GM06990 (cell line): ENCODE data around the gene LOXHD1.

Experiments
- DNase-seq: peaks from one replicate; pipeline ENCODE4 v3.0.0-alpha.2; 2011; ENCODE audit not compliant: insufficient read length; ENCODE audit errors: extremely low read depth
- H3K27me3 ChIP-seq: replicated peaks from 2 replicates; pipeline ENCODE4 v1.6.0; 2011; ENCODE audit warnings: low read length; ENCODE audit not compliant: control insufficient read depth, insufficient read depth
- H3K36me3 ChIP-seq: 2 replicates; pipeline ENCODE4 v1.5.1; 2011; ENCODE audit warnings: low read length; ENCODE audit not compliant: control insufficient read depth, insufficient read depth
- H3K4me3 ChIP-seq: replicated peaks from 2 replicates; pipeline ENCODE4 v1.5.1; 2011; ENCODE audit warnings: low read depth, mild to moderate bottlenecking, control low read depth, low read length
- TF ChIP-seq, protein P1 (sequence below): IDR thresholded peaks from 2 replicates; pipeline ENCODE4 v1.5.1; 2011; ENCODE audit warnings: low read length, control low read depth, mild to moderate bottlenecking, inconsistent platforms; ENCODE audit not compliant: insufficient read depth, poor library complexity, severe bottlenecking

The LOXHD1 gene

DNA sequence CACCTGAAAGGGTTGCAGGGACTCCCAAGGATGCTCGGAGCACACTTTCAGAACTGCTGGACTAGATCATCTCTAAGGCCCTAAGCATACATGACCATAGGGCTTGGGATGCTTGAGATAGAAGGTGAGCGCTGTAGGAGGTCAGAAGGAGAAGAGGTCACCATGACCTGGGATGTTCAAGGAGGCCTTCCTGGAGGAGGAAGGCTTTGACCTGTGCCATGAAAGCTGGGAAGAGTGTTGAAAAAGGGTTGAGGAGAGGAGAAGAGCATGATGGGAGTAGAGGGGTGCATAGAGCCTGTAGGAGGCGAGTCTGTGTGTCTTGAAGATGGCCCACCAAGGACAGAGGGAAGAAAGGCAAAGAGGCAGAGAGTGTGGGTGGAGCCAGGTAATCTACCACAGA lies 222.4 kb downstream of the LOXHD1 start:
- no peak for DNase-seq
- Histone ChIP-seq H3K36me3 (no peaks in the 10 kb centered on the region), H3K4me3 (no peak overlapping the region), H3K27me3 (peaks cover 3% of the 10 kb centered on the region)
- TF ChIP-seq, protein P1, sequence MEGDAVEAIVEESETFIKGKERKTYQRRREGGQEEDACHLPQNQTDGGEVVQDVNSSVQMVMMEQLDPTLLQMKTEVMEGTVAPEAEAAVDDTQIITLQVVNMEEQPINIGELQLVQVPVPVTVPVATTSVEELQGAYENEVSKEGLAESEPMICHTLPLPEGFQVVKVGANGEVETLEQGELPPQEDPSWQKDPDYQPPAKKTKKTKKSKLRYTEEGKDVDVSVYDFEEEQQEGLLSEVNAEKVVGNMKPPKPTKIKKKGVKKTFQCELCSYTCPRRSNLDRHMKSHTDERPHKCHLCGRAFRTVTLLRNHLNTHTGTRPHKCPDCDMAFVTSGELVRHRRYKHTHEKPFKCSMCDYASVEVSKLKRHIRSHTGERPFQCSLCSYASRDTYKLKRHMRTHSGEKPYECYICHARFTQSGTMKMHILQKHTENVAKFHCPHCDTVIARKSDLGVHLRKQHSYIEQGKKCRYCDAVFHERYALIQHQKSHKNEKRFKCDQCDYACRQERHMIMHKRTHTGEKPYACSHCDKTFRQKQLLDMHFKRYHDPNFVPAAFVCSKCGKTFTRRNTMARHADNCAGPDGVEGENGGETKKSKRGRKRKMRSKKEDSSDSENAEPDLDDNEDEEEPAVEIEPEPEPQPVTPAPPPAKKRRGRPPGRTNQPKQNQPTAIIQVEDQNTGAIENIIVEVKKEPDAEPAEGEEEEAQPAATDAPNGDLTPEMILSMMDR: no peak

DNA sequence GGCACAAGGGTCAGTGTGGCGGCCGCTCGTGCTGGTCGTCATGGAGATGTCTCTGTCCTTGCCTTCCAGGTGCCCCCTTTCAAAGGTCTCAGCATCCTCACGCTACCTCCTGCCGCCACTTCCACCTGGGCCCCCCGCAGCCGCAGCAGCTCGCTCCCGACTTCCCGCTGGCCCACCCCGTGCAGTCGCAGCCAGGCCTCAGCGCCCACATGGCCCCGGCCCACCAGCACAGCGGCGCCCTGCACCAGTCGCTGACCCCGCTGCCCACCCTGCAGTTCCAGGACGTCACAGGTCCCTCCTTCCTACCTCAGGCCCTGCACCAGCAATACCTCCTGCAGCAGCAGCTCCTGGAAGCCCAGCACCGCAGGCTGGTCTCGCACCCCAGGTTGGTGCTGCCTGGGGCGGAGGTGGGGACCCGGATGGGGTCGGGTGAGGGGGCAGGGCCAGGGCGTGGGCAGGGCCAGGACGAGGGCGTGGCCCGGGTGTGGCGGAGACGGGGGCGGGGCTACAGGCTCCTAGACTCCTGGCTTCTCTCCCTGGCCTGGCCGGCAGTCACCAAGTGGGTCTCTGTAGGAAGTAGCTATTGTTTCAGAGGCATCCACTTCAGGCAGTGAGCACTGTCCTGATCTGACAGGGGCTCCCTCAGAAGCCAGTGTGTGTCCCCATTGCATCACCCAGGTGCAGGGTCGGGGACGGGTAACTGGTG lies 223.7 kb downstream of the LOXHD1 start:
- TF ChIP-seq, protein P1: no peak
- Histone ChIP-seq H3K4me3 (no peak overlapping the region), H3K27me3 (peaks cover 3% of the 10 kb centered on the region), H3K36me3 (no peaks in the 10 kb centered on the region)
- DNase-seq: no peak

DNA sequence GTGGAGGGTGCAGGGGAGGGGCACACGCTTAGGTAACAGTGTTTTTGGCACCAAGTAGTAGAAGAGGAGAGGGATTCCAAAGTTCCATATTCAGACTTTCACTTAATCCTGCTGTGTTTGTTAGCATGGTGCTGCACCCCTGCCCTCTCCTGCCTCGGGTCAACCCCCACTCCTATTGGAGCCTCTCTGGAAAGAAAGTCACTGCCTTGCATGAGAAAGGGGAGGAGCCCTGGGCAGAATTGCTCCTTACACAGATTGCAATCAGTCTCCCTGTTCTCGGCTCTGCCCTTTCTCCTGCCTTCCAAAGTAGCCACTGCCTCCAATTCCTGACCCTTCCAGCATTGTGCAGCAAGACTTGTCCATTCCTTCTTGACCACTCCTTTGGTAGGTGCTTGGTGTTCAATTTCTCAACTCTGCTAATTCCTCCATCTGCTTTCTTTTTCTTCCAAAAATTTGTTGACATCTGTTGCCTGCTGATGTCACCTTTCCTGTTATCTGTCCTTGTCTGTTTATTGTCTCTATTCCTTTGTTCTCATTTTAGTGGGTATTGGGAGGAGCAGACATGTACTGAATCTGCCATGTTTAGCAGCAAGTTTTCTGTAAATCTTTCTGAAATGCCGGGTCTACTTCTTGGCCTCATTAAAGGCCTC lies 225.4 kb downstream of the LOXHD1 start:
- H3K36me3 ChIP-seq: no peaks in the 10 kb centered on the region
- DNase-seq: no peak
- no peak overlapping the region for H3K4me3 ChIP-seq
- TF ChIP-seq, protein P1: no peak
- peaks cover 3% of the 10 kb centered on the region for H3K27me3 ChIP-seq

DNA sequence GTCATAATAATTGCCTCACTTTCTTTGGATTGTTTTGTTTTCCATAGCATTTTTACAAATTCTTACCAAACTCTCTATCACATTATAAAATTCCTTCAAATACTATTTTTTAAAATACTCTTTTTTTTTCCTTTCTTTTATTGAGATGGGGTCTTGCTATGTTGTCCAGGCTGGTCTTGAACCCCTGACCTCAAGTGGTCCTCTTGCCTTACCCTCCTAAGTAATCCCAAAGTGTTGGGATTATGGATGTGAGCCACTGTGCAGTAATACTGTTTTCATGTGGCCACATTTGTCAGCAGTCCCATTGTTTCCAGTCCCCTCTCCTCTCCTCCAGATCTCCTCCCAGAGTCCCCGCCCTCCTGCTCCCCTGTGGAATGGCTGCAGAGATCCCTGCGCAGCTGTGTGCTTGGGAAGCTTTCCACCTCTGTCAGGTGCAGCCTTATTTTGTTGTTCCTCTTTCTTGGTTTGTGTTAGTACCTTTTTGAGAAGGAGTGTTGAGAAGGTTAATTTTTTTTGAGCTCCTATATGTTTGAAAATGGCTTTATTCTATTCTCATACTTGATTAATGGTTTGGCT lies 227.3 kb downstream of the LOXHD1 start:
- Histone ChIP-seq H3K36me3 (no peaks in the 10 kb centered on the region), H3K27me3 (peaks cover 2% of the 10 kb centered on the region), H3K4me3 (no peak overlapping the region)
- TF ChIP-seq, protein P1: no peak
- DNase-seq: no peak

DNA sequence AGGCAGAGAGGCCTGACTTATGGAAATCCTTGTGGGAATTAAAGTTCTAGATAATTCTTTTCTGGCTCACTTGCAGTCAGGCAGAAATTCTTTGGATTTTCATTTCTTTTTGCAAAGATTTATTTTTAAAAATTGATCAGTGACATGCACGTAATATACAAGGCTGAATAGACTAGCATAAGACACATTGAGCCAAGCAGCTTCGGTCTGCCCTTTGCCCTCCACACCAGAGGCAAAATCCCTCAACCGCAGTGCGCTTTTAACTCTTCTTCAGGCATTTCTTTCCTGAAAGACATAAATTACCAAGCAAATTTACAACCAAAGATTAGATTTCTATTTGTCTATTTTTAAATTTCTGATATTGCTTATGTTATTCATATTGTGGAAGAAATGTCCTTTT lies 227.9 kb downstream of the LOXHD1 start:
- Histone ChIP-seq H3K36me3 (no peaks in the 10 kb centered on the region), H3K4me3 (no peak overlapping the region), H3K27me3 (no peaks in the 10 kb centered on the region; the same call in 1 of the 2 replicates)
- TF ChIP-seq, protein P1: no peak
- no peak for DNase-seq
